Esophagus squamous epithelium (tissue), 4 donors: Measurements from ENCODE around the gene KCNJ11.

Experiments
- CTCF ChIP-seq, 6 experiments: fragments of 450-650 bp in 4 of 6; fragments of 200-600 bp in 2 of 6; sonication (generic) in 2 of 6; IDR thresholded peaks; one replicate each; pipeline ENCODE4 v1.5.1; 2016 to 2019; ENCODE audit warnings: antibody characterized with exemption in 6 of 6, mild to moderate bottlenecking in 4 of 6, moderate library complexity in 4 of 6
- POLR2A ChIP-seq, 4 donors: fragments of 450-650 bp; IDR thresholded peaks; one replicate each; pipeline ENCODE4 v1.6.1; 2017; ENCODE audit warnings: antibody characterized with exemption in 4 of 4, mild to moderate bottlenecking in 4 of 4, moderate library complexity in 3 of 4

- TF ChIP-seq CTCF (IDR thresholded peaks at IDR 0.05) (no peak), POLR2A (IDR thresholded peaks at IDR 0.05) (no peak)
Observed at GRCh38 chr11:17403980-17404759, 15.7 kb upstream of the KCNJ11 start.
